Measurements from ENCODE around the gene MXD1. TPM values are rescaled to one million over a fixed set of nuclear protein-coding genes. Genes with fewer than 3 reads are reported as not detected.

The MXD1 gene
- total RNA-seq, 1 donor, result 13.1 TPM

DNA sequence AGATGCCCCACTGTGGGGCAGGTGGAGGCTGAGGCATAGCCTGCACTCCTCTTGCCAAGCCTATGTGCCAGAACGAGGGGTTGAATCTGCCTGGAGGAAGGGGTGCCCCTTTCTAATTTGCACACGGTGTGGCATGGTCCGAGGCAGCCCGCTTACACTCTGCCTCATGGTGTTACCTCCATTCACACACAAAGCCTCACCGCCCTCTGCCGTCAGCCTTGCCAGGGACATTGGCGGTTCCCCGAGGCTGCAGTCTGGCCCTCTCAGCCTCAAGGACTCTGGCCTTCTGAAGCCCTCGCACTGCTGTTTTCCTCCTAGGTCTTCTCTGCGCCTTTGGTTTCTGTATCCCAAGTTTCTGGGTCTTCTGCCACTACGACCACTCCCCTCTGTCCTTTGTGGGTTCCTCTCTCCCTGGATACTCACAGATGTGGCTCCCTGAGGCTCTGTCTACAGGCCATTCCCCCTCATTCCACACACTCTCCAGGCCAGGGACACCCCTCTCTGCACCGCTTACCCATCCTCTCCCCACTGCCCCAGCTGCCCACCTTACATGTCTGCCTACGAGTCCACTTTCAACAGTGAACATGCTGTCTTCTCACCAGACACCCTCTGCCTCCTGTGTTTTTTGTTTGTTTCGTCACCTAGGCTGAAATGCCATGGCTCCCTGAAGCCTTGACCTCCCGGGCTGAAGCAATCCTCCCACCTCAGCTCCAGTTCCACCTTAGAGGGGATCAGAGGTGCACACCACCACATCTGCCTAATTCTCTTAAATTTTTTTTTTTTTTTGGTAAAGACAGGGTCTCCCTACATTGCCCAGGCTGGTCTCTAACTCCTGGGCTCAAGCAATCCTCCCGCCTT, 54.4 kb downstream of the MXD1 start:
- DNase-seq (ENCODE audit: low read depth), result no peak
- H3K4me3 ChIP-seq (ENCODE audit: low read depth, low read length), result no peak overlapping the region
- TF ChIP-seq, protein P1, sequence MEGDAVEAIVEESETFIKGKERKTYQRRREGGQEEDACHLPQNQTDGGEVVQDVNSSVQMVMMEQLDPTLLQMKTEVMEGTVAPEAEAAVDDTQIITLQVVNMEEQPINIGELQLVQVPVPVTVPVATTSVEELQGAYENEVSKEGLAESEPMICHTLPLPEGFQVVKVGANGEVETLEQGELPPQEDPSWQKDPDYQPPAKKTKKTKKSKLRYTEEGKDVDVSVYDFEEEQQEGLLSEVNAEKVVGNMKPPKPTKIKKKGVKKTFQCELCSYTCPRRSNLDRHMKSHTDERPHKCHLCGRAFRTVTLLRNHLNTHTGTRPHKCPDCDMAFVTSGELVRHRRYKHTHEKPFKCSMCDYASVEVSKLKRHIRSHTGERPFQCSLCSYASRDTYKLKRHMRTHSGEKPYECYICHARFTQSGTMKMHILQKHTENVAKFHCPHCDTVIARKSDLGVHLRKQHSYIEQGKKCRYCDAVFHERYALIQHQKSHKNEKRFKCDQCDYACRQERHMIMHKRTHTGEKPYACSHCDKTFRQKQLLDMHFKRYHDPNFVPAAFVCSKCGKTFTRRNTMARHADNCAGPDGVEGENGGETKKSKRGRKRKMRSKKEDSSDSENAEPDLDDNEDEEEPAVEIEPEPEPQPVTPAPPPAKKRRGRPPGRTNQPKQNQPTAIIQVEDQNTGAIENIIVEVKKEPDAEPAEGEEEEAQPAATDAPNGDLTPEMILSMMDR (IDR thresholded peaks at IDR 0.05; ENCODE audit: insufficient read depth, low read length), result no peak

DNA sequence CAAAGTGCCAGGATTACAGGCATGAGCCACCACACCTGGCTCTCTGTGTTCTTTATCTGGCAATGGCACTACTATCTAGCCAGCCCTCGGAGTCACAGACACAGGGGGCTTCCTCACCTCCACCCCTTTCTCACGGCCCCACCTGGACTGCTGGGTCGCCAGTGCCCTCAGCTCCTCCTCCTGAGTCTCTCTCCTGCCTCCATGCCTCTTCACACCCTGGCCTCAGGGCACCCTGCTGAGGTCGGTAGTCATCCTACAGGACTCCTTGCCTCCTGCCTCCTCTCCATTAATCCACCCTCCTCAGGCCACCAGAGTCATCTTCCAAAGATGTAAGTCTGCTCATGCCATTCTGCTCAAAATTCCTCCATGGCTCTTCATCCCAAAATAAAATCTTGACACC, 55.1 kb downstream of the MXD1 start:
- TF ChIP-seq, protein P1 (IDR thresholded peaks at IDR 0.05; ENCODE audit: insufficient read depth, low read length), result no peak
- DNase-seq (ENCODE audit: low read depth), result no peak
- H3K4me3 ChIP-seq (ENCODE audit: low read depth, low read length), result no peak overlapping the region

DNA sequence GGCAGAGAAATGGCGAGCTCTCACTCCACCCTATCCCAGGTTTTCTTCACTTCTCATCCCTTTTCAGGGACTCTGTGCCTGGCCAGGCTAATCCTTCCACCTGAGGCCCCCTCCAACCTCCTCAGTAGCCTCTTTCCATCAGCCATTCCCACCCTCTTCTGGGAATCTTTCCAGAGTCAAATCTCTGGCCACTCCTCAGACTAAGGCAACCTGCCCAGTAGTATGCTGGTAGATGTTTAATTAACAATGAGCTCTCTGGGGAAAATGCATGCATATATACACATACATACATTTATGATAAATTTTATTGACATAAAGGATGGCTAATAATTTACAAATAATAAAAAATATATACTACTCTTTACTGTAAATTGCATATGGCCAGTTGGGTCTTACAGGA, 57.9 kb downstream of the MXD1 start:
- TF ChIP-seq, protein P1 (IDR thresholded peaks at IDR 0.05; ENCODE audit: insufficient read depth, low read length), result no peak
- peak; percentile 35 for DNase-seq (ENCODE audit: low read depth)

DNA sequence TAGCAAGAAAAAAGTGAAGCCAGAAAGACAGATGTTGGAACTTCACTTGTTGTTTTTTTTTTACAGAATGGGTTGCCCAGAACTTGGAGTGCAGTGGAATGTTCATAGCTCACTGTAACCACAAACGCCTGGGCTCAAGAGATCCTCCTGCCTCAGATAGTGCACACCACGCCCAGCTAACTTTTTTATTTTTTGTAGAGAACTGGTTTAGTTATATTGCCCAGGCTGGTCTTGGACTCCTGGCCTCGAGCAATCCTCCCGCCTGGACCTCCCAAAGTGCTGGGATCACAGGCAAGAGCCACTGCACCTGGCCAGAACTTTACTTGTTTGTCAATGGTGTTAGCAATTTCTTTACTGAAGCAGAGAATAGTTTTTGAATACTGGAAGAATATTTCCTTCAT, 58.4 kb downstream of the MXD1 start:
- no peak overlapping the region for H3K4me3 ChIP-seq (ENCODE audit: low read depth, low read length)
- TF ChIP-seq, protein P1 (IDR thresholded peaks at IDR 0.05; ENCODE audit: insufficient read depth, low read length), result no peak
- DNase-seq (ENCODE audit: low read depth), result peak; percentile 84

More for the DNA sequence above, 57.9 kb downstream of the MXD1 start:
- H3K4me3 ChIP-seq (ENCODE audit: low read depth, low read length), result no peak overlapping the region

DNA sequence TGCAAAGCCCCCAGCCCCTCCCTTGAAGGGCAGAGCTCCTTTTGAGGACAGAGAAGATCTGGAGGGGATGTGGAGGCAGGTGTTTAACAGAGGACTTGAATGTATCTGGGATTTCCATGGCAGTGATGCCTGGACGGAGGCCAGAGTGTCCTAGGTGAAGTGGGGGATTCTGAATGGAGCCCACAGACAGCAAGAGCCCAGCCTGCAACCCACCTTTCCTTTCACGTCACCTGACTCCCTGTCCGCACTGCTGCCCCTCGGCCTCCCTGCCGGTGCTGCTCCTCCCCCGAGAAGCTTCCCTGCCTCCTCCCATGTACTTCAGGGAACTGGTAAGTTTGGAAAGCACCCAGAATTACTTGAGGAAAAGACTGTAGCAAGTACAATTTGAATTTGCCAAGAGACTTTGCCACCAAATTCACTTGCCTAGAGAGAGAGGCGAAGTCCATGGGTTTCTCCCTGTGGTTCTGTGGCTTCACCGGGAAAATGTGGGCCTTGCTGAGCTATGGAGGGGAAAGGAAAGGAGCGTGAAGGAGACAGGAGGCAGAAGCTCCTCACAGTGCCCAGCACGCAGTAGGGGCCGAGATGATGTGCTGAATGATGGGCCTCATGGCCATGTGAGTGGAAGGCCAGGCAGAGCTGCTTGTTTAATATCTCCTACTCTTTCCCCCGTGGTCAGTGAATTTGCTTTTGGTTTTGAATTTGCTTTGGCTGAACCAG, 60.4 kb downstream of the MXD1 start:
- no peak for DNase-seq (ENCODE audit: low read depth)
- TF ChIP-seq, protein P1 (IDR thresholded peaks at IDR 0.05; ENCODE audit: insufficient read depth, low read length), result no peak
- H3K4me3 ChIP-seq (ENCODE audit: low read depth, low read length), result no peak overlapping the region

DNA sequence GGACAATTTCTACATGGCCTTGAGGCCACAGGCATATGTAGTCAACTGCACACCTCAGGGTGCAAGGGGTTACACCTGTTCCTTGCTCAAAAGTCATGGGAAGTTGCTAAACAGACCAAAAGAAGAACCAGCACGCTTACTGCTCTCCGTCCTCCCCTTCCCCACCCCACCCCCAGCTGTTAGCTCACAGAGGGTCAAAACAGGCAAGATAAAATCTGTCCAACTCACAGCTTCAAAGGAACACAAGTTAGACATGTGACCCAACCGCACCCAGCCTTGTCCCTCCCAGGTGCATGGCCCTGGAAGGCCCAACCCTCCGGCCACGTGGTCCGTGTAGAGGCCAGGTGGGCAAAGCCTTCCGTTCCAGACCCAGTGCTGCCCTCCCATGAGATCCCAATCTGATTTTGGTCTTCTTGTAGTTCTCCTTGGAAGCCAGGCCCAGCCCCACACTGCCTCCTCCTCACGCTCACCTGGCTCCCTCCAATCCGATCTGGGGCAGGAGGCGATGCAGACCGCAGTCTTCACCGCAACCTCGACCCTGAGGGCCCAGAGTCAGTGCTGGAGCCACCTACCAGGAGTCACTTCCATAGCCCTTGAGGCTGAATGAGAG, 61.0 kb downstream of the MXD1 start:
- TF ChIP-seq, protein P1 (IDR thresholded peaks at IDR 0.05; ENCODE audit: insufficient read depth, low read length), result no peak
- no peak for DNase-seq (ENCODE audit: low read depth)
- no peak overlapping the region for H3K4me3 ChIP-seq (ENCODE audit: low read depth, low read length)
